K562 (cell line): Measurements from ENCODE around the gene SHISA2. TPM values are rescaled to one million over a fixed set of nuclear protein-coding genes. Genes with fewer than 3 reads are reported as not detected.

Experiments used
- ATAC-seq: fragments of 200-7000 bp; cut with Tn5 transposase; 3 replicates; pipeline ENCODE4 v1.9.1; 2020; ENCODE audit warnings: moderate library complexity
- BruUV-seq: library from RNA; stranded (reverse); fragments of 400-500 nt; replicated peaks from 2 replicates; lab custom pipeline; 2021; lab: Mats Ljungman, UMichigan
- CTCF ChIA-PET: fragments of 300-600 bp; formaldehyde crosslinking; extraction: SDS; loops from one replicate; lab custom pipeline; 2021; ENCODE audit warnings: low intra/inter-chr PET ratio; lab: Yijun Ruan, JAX
- POLR2A ChIA-PET: fragments of 300-600, 350-650 bp; sonication (Branson Sonifier 250); formaldehyde crosslinking; extraction: SDS; loops from one replicate; lab custom pipeline; 2021; ENCODE audit warnings: antibody characterized with exemption, inconsistent platforms; lab: Yijun Ruan, JAX
- DNase-seq, 4 experiments: peaks; one replicate each; pipeline versions ENCODE4 v3.0.0 to v3.0.0-alpha.2; 2011 to 2018; ENCODE audit warnings: low spot score in 3 of 4, mixed read lengths in 3 of 4; ENCODE audit errors: extremely low read depth in 1 of 4
- FAIRE-seq: peaks from 2 replicates; lab custom pipeline; 2011; peaks lifted over from hg19 to GRCh38; lab: Jason Lieb, UNC
- H2AFZ ChIP-seq: 2 replicates; pipeline ENCODE4 v1.6.0; 2011; ENCODE audit warnings: low read depth, low read length, control low read depth, inconsistent platforms
- H3K27ac ChIP-seq: fragments of 200-600 bp; 3 replicates; pipeline ENCODE4 v1.8.0; 2011; ENCODE audit warnings: low read depth, mild to moderate bottlenecking, control low read depth, inconsistent platforms, low read length, moderate library complexity, mixed read lengths; ENCODE audit errors: extremely low read depth
- H3K27me3 ChIP-seq, 2 experiments: fragments of 300-600 bp in 1 of 2; 2 replicates in 1 of 2; 3 replicates in 1 of 2; pipeline versions ENCODE4 v1.6.0 to v1.8.0; 2011; ENCODE audit warnings: inconsistent platforms in 2 of 2, low read length in 2 of 2, mild to moderate bottlenecking in 1 of 2, mixed read lengths in 1 of 2, moderate library complexity in 1 of 2; ENCODE audit not compliant: control insufficient read depth in 2 of 2, insufficient read depth in 2 of 2
- H3K36me3 ChIP-seq: fragments of 300-600 bp; 3 replicates; pipeline ENCODE4 v1.8.0; 2011; ENCODE audit warnings: mild to moderate bottlenecking, low read length, inconsistent platforms; ENCODE audit not compliant: control insufficient read depth, insufficient read depth
- H3K4me1 ChIP-seq, 2 experiments: fragments of 200-600 bp in 1 of 2; replicated peaks in 1 of 2; 2 replicates in 1 of 2; 3 replicates in 1 of 2; pipeline versions ENCODE4 v1.5.1 to v1.8.0; 2011; ENCODE audit warnings: inconsistent platforms in 2 of 2, low read length in 2 of 2, mild to moderate bottlenecking in 1 of 2, mixed read lengths in 1 of 2, moderate library complexity in 1 of 2; ENCODE audit not compliant: control insufficient read depth in 2 of 2, insufficient read depth in 2 of 2
- H3K4me2 ChIP-seq: 2 replicates; pipeline ENCODE4 v1.6.1; 2011; ENCODE audit warnings: low read length, control low read depth, inconsistent platforms, mixed read lengths; ENCODE audit not compliant: insufficient read depth
- H3K4me3 ChIP-seq: fragments of 200-600 bp; sonication (generic), shearing (Covaris generic); 2 replicates; pipeline ENCODE4 v1.5.1; 2016; ENCODE audit warnings: control low read depth, inconsistent platforms
- H3K79me2 ChIP-seq: fragments of 200-600 bp; 3 replicates; pipeline ENCODE4 v1.8.0; 2011; ENCODE audit warnings: low read length, inconsistent platforms; ENCODE audit not compliant: control insufficient read depth, insufficient read depth
- H3K9ac ChIP-seq, 2 experiments: 2 replicates each; pipeline versions ENCODE4 v1.6.0 to v1.6.1; 2011; ENCODE audit warnings: low read depth in 2 of 2, low read length in 2 of 2, control low read depth in 1 of 2, inconsistent platforms in 1 of 2, mild to moderate bottlenecking in 1 of 2, mixed read lengths in 1 of 2; ENCODE audit not compliant: insufficient read depth in 1 of 2
- H3K9me1 ChIP-seq: one replicate; pipeline ENCODE4 v1.6.0; 2011; ENCODE audit warnings: inconsistent platforms, mild to moderate bottlenecking, low read length, moderate library complexity; ENCODE audit not compliant: control insufficient read depth, insufficient read depth
- H3K9me3 ChIP-seq: replicated peaks from 2 replicates; pipeline ENCODE4 v1.5.1; 2011; ENCODE audit warnings: low read depth, low read length, inconsistent platforms; ENCODE audit not compliant: control insufficient read depth, insufficient read depth
- H4K20me1 ChIP-seq: replicated peaks from 2 replicates; pipeline ENCODE4 v1.6.1; 2011; ENCODE audit warnings: low read length, inconsistent platforms, mixed read lengths; ENCODE audit not compliant: control insufficient read depth, insufficient read depth
- ATF7 ChIP-seq: fragments of 450-650 bp; IDR thresholded peaks from 2 replicates; pipeline ENCODE4 v1.7.1; 2014; ENCODE audit warnings: mild to moderate bottlenecking, moderate library complexity
- BDP1 ChIP-seq: IDR thresholded peaks from 3 replicates; pipeline ENCODE4 v1.6.1; 2011; ENCODE audit not compliant: insufficient read length, insufficient read depth
- CREM ChIP-seq: IDR thresholded peaks from 2 replicates; pipeline ENCODE4 v1.6.1; 2014; ENCODE audit warnings: antibody characterized with exemption, low read depth
- CXXC5 ChIP-seq: fragments of 250-450 bp; sonication (Bioruptor Pico); IDR thresholded peaks from 2 replicates; pipeline ENCODE4 v1.8.0; 2022; ENCODE audit warnings: inconsistent platforms, mild to moderate bottlenecking, moderate library complexity
- EGR1 ChIP-seq: fragments of 450-650 bp; conservative IDR thresholded peaks from 2 replicates; pipeline ENCODE4 v1.6.1; 2017; ENCODE audit warnings: mild to moderate bottlenecking
- GATAD2B ChIP-seq: fragments of 450-650 bp; IDR thresholded peaks from 2 replicates; pipeline ENCODE4 v1.6.1; 2017; ENCODE audit warnings: mild to moderate bottlenecking, borderline replicate concordance
- HDAC6 ChIP-seq: IDR thresholded peaks from 2 replicates; pipeline ENCODE4 v1.6.1; 2012; ENCODE audit warnings: low read depth, mild to moderate bottlenecking, control low read depth, inconsistent platforms, low read length, moderate library complexity
- HINFP ChIP-seq: fragments of 450-650 bp; conservative IDR thresholded peaks from 2 replicates; pipeline ENCODE4 v1.6.1; 2016; ENCODE audit warnings: missing genetic modification characterization, low read depth, mild to moderate bottlenecking, control low read depth, missing compliant biosample characterization
- NR3C1 ChIP-seq: sonication (generic); formaldehyde crosslinking; IDR thresholded peaks from 2 replicates; pipeline ENCODE4 v1.8.1; 2022; ENCODE audit warnings: missing genetic modification reagents
- SNIP1 ChIP-seq: fragments of 450-650 bp; IDR thresholded peaks from 2 replicates; pipeline ENCODE4 v1.7.1; 2017; ENCODE audit warnings: low read depth, mild to moderate bottlenecking
- TCFL5 ChIP-seq: fragments of 250-450 bp; sonication (Bioruptor Pico); conservative IDR thresholded peaks from 2 replicates; pipeline ENCODE4 v1.6.1; 2021; ENCODE audit warnings: mild to moderate bottlenecking, moderate library complexity, matching md5 sums
- YBX1 ChIP-seq: fragments of 450-650 bp; IDR thresholded peaks from 2 replicates; pipeline ENCODE4 v1.7.1; 2016; ENCODE audit warnings: mild to moderate bottlenecking
- ZKSCAN3 ChIP-seq: fragments of 250-450 bp; sonication (Bioruptor Pico); IDR thresholded peaks from 2 replicates; pipeline ENCODE4 v1.4.0; 2020
- ZNF165 ChIP-seq: fragments of 250-450 bp; sonication (Bioruptor Pico); IDR thresholded peaks from 2 replicates; pipeline ENCODE4 v1.4.0; 2020; ENCODE audit warnings: borderline replicate concordance
- ZNF778 ChIP-seq: fragments of 450-650 bp; formaldehyde crosslinking; IDR thresholded peaks from 2 replicates; pipeline ENCODE4 v1.4.0; 2020; ENCODE audit warnings: mild to moderate bottlenecking, moderate library complexity
- WGBS: fragments of 100-300 bp; shearing (Covaris generic); methylation state at CpG from one replicate; pipeline ENCODE4 v1.1.6; 2016; ENCODE audit warnings: low coverage, mixed read lengths; ENCODE audit not compliant: insufficient coverage; ENCODE audit errors: missing lambda C conversion rate; 5-methylcytosine and 5-hydroxymethylcytosine counted together
- in situ Hi-C: fragments of 300-500 bp; cut with MboI; formaldehyde crosslinking; loops from 4 replicates; pipeline ENCODE4 v1.15.0; 2018; ENCODE audit warnings: inconsistent platforms, mixed read lengths
- intact Hi-C: fragments of 100-400 bp; cut with micrococcal nuclease; formaldehyde crosslinking; loops from 2 replicates; pipeline ENCODE4 v1.14.2; 2022
- polyA plus RNA-seq, 8 experiments: library from polyadenylated mRNA; depleted of rRNA in 4 of 8; stranded (reverse) in 5 of 8; unstranded in 3 of 8; fragments of >200 nt; fragmentation: Nextera tagmentation in 2 of 8; fragmentation: Illumina TruSeq in 1 of 8; extraction: Ambion mirVana in 2 of 8; extraction: Trizol in 1 of 8; gene quantifications; 2 replicates each; pipeline versions ENCODE4 v1.2.1 to v1.2.3, GENCODE V29; 2011 to 2014; ENCODE audit warnings: inconsistent platforms in 1 of 8, missing spikeins in 1 of 8
- total RNA-seq, 7 experiments: library from RNA; depleted of rRNA in 6 of 7; stranded (reverse); fragments of >200 nt in 6 of 7; fragmentation: Illumina TruSeq in 2 of 7; extraction: Trizol in 2 of 7; gene quantifications; 2 replicates each; pipeline versions ENCODE4 v1.2.1 to v1.2.3, GENCODE V29; 2011 to 2021; ENCODE audit warnings: low replicate concordance in 1 of 7

SHISA2 gene
- total and polyA plus RNA-seq, 9 of the 15 experiments (the other 6 are each of a cell fraction or from before 2014, with no cell fraction given) = not detected

GRCh38 chr13:26050568-26051230, 1.1 kb downstream of the SHISA2 start:
- H3K27ac ChIP-seq = no peak overlapping the region
- no peak for ATAC-seq
- no peaks in the 10 kb centered on the region for H3K9me3 ChIP-seq
- DNase-seq = no peak
- no peak overlapping the region for H3K4me2 ChIP-seq
- ChIA-PET CTCF (no interaction called here), POLR2A (no interaction called here)
- peaks cover 0 to 23% of the 10 kb centered on the region in 2 experiments; a peak in 2 of 5 replicates for H3K27me3 ChIP-seq
- WGBS = 13% methylated on average over 37 of the region's 82 CpGs
- FAIRE-seq = no peak
- no peak overlapping the region for H3K9ac ChIP-seq
- no peaks in the 10 kb centered on the region for H4K20me1 ChIP-seq
- H3K9me1 ChIP-seq = no peaks in the 10 kb centered on the region
- no peak for TF ChIP-seq EGR1
- no peak for TF ChIP-seq GATAD2B
- H2AFZ ChIP-seq = no peak overlapping the region
- H3K4me1 ChIP-seq = no peaks in the 10 kb centered on the region; a peak in 1 of 5 replicates
- no TSS peak for BruUV-seq
- intact Hi-C loops (no loop called here), in situ Hi-C loops (no loop called here)
- H3K36me3 ChIP-seq = no peaks in the 10 kb centered on the region
- no peak overlapping the region for H3K4me3 ChIP-seq
- no peaks in the 10 kb centered on the region for H3K79me2 ChIP-seq

- CTCF ChIA-PET = no interaction called here
- Histone ChIP-seq H3K79me2 (no peaks in the 10 kb centered on the region), H3K4me2 (no peak overlapping the region), H4K20me1 (no peaks in the 10 kb centered on the region), H3K4me1 (no peaks in the 10 kb centered on the region; a peak in 1 of 5 replicates), H3K9me3 (no peaks in the 10 kb centered on the region), H3K36me3 (no peaks in the 10 kb centered on the region), H3K27me3 (peaks cover 0 to 23% of the 10 kb centered on the region in 2 experiments; a peak in 2 of 5 replicates), H3K4me3 (no peak overlapping the region), H3K9ac (no peak overlapping the region), H3K27ac (no peak overlapping the region), H2AFZ (no peak overlapping the region), H3K9me1 (no peaks in the 10 kb centered on the region)
- FAIRE-seq (no peak), DNase-seq (no peak), ATAC-seq (no peak)
- in situ Hi-C loops = no loop called here
- 0% methylated on average over 4 of the region's 4 CpGs for WGBS
- no TSS peak for BruUV-seq
- intact Hi-C loops = no loop called here
- POLR2A ChIA-PET = interaction anchor here (0.8 kb wide), 1 partner anchor 8 kb away, joined by 3 read pairs; no protein-coding TSS in a partner anchor
- TF ChIP-seq ZNF778 (CRISPR knock-in tag) = no peak
- no peak for TF ChIP-seq SNIP1
- TF ChIP-seq BDP1 = no peak
- no peak for TF ChIP-seq HINFP
- TF ChIP-seq CXXC5 (CRISPR knock-in tag) = no peak
- no peak for TF ChIP-seq ATF7
- no peak for TF ChIP-seq NR3C1 (CRISPR knock-in tag)
- no peak for TF ChIP-seq YBX1
- no peak for TF ChIP-seq HDAC6
- no peak for TF ChIP-seq TCFL5
- no peak for TF ChIP-seq CREM
- TF ChIP-seq ZNF165 (CRISPR knock-in tag) = no peak
- TF ChIP-seq ZKSCAN3 = no peak
These were observed 3.1 kb downstream of the SHISA2 start for GRCh38 chr13:26048741-26049140.
